DLD1 (cell line): ENCODE measurements around the gene KCNMB4.

Experiments used
- in situ Hi-C: cut with HindIII; loops from 2 replicates; pipeline ENCODE4 v1.10.0; 2017; ENCODE audit warnings: low sequenced_read_pairs

Gene KCNMB4

DNA sequence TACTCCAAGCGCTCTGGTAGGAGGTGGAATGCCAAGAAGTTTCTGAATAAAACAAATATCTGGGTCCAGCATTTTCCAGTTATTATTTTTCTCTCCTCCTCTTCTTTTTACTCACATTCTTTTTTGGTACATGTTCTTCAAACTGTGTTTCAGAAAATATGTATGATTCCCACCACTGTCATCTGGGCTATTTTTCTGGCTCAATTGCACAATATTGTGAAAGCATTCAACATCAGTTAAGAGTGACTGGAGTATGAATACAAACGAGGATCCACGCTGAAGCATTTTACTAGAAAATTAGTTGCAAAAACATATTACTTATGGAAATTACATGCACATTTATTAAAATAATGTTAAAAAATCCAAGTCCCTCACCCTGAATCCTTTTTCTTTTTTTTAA, 61.5 kb downstream of the KCNMB4 start:
- in situ Hi-C loops, result no loop called here

DNA sequence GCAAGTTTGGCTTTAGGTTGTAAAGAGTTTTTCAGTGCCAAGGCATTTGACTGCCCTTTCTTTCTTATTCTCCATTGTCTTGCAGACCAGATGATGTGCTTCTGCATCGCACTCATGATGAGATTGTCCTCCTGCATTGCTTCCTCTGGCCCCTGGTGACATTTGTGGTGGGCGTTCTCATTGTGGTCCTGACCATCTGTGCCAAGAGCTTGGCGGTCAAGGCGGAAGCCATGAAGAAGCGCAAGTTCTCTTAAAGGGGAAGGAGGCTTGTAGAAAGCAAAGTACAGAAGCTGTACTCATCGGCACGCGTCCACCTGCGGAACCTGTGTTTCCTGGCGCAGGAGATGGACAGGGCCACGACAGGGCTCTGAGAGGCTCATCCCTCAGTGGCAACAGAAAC, 64.3 kb downstream of the KCNMB4 start:
- in situ Hi-C loops, result no loop called here

DNA sequence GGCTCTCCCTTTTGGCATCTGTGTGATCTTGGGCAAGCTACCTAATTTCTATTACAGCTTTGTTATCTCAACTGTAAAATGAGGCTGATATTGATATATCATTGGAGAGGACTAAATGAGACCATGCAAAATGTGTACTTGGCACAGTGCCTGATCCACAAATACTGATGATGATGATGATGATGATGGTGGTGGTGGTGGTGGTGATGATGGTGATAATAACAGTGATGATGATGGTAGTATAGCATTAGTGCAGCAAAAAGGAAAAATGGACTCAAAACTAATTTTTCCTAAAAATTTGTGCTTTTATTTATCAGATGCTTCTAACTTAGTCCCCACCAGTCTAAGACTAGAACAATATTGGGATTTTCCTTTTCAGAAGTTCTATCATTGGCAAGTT, 70.7 kb downstream of the KCNMB4 start:
- in situ Hi-C loops, result no loop called here

DNA sequence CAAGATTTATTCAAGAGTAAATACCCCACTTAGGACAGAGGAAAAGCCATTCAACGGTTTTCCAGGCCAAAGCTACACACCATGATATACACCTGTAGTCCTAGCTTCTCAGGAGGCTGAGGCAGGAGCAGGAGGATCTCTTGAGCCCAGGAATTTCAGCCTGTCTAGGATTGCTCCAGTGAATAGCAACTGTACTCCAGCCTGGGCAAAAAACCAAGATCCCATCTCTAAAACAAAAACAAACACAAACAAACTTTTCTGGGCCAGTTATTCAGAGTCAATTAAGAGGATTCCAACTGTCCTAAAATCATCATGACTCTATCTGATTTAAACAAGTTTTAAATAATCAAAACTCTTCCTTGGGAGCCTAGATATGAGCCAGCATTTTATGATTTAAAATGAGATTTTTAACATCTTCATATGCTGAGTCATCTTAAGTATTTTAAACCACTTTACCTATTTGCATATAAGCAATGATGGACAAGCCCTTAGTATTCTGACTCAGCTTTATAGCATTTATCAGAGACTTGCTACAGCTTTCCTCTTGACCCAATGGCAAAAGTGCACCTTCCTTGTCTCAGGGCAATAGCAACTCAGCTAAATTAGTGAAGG, 77.1 kb downstream of the KCNMB4 start:
- in situ Hi-C loops, result no loop called here

DNA sequence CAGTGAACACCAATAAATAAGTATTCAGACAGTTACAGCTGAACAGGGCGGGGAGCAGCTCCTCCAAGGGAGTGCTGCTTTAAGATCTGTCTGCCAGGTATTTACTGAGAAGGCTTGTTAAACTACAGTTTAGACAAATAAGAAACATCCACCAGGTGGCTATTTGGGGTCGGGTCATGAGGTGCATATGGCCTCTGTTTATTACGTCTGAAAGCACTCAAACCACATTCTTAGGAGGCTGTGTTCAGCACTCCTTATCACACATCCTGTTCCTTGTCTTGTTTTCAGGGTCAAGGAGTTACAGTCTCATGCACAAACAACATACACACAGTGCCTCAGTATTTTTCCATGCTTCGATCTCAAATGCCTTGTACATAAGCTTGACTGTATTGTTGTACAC, 78.8 kb downstream of the KCNMB4 start:
- in situ Hi-C loops, result no loop called here

DNA sequence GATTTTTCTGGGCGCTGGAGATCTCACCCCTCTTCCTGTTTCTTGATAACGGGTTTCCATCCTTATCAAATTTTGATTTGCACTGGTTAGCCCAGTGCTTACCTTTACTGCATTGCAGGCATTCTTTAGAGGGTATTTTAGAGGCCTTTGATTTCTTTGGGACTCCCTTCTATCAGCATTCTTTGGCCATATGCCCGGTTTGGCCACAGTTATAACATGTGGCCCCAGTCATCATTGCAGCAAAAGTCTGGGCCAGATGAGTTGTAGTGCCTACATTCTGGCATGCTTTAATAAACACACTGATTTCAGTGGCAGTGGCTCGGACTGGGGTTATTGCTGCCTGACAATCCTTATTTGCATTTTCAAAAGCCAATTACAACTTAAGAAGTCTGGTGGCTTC, 82.3 kb downstream of the KCNMB4 start:
- in situ Hi-C loops, result no loop called here

DNA sequence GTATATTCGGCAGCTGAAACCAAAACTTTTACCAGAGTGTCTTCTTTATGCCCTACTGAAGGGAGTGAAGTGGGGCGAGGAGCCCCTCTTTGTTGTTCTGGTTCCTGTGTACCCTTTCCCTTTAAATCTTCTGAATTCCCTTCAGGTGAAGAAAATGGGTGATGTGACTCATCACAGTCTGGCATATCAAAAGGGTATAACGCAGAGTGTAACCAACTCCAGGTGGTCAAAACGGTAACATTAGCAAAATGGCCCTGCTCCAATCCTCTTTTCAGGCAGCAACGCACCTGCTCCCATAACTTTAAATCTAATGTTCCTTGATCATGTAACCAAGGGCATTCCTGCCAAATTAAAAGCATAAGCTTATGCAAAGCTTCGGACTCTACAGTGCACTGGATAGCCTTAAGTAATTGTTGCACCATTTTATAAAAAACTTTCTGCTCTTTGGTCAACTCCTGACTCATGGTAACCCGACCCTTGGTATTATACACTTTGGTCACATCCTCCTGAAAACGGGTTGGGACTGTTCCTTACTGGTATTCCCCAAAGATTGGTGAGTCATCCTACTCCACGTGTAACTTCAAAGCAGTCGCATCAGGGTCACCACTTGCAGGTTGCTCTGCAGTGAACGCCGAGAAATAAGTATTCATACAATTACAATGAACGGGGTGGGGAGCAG, 83.1 kb downstream of the KCNMB4 start:
- in situ Hi-C loops, result no loop called here

DNA sequence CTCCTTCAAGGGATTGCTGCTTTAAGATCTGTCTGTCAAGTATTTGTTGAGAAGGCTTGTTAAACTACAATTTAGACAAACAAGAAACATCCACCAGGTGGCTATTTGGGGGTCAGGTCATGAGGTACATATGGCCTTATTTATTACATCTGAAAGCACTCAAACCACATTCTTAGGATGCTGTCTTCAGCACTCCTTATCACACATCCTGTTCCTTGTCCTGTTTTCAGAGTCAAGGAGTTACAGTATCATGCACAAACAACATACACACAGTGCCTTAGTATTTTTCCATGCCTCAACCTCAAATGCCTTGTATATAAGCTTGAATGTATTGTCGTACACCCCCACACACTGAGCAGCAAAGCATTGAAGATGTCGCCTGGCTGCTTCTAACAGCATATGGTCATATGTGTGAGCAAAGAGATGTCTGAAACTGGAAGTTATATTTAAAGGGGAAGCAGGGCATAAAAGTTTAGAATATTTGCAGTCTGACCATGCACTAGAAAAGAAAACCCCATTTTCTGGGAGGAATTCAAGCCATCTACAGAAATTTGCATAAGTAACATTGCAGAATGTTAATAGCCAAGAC, 83.8 kb downstream of the KCNMB4 start:
- in situ Hi-C loops, result no loop called here

DNA sequence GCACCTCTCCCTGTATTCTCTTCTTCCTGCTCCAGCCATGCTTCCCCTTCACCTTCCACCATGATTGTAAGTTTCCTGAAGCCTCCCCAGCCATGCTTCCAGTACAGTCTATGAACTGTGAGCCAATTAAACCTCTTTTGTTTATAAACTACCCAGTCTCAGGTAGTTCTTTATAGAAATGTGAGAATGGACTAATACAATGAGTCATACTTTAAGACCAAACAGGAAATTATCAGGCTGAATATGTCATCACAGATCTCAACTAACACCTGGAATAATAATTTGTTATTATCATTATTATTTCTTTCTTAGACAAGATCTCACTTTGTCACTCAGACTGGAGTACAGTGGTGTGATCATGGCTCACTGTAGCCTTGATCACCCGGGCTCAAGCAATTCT, 85.4 kb downstream of the KCNMB4 start:
- in situ Hi-C loops, result no loop called here

DNA sequence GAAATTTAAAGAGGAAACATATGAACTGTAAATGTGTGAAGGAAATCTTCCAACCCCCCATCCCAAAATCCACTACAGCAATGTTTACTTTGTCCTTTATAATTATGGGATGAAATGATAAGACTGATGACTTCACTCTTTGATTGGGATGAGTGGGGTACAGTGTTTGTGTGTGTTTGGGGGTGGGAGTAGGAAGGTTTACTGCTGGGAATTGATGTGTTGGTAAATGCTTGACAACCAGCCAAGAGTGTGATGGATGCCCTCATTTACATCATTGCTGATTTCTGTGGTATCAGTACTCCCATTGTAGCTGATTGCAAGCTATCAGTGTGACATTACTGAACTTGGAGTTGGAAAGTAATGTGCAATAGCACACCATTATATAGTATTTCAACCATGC, 90.9 kb downstream of the KCNMB4 start:
- in situ Hi-C loops, result no loop called here

DNA sequence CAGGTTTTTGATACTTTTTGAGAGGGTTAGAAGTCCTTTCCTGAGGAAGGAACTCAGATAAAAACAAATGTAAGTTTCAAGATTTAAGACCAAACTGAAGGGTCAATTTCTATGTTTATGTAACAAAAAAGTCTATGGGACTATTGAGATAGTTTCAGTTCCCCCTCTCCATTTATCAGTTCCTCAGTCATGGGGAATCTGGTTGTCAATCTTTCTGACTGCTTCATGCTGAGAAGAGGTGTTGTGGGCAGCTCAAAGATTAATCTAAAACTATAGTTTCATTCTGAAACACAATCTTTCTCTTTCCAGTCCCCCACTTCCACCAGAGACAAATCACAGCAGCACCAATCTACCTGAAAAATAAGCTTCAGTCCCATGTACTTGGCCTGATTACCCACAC, 93.7 kb downstream of the KCNMB4 start:
- in situ Hi-C loops, result no loop called here

DNA sequence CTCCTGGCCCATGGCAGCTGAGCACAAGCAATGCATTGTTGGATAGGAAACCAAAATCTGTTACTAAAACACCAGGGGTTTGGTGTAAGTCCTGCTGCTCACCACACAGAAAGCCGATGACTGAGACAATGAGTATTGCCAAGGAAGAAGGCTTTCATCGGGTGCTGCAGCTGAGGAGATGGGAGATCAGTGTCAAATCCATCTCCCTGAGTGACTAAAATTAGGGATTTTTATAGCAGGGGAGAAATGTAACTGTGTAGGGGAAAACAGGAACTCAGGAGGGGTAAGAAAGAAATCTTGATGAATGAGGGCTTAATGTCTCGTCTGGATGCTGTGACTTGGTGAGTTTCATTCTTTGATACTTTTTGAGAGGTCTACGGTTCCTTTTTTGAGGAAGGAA, 97.9 kb downstream of the KCNMB4 start:
- in situ Hi-C loops, result no loop called here

DNA sequence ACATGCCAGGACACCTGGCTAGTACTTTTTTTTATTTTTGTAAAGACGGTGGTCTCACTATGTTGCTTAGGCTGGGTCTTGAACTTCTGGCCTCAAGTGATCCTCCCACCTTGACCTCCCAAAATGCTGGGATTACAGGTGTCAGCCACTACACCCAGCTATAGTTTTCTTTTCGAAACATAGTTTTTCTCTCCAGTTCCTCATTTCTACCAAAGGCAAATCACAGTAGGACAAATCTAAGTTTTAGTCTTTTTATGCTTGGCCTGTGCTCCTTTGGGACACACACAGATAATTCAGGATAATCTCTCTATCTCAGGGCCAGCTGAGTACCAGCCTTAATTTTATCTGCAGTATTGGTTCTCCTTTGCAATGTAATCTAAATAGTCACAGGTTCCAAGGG, 100.7 kb downstream of the KCNMB4 start:
- in situ Hi-C loops, result no loop called here

DNA sequence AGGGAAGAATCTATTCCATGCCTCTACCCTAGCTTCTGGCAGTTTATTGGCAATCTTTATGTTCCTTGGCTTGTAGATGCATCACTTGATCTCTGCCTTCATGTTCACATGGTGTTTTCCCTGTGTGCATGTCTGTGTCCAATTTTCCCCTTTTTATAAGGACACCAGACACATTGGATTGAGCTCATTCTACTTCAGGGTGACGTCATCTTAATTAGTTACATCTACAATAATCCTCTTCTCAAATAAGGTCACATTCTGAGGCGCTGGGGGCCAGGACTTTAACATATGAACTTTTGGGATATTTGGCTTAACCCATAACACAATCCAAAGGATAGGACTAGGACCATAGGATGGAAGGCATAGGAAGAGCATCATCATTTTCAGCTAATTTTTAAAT, 101.4 kb downstream of the KCNMB4 start:
- in situ Hi-C loops, result no loop called here

DNA sequence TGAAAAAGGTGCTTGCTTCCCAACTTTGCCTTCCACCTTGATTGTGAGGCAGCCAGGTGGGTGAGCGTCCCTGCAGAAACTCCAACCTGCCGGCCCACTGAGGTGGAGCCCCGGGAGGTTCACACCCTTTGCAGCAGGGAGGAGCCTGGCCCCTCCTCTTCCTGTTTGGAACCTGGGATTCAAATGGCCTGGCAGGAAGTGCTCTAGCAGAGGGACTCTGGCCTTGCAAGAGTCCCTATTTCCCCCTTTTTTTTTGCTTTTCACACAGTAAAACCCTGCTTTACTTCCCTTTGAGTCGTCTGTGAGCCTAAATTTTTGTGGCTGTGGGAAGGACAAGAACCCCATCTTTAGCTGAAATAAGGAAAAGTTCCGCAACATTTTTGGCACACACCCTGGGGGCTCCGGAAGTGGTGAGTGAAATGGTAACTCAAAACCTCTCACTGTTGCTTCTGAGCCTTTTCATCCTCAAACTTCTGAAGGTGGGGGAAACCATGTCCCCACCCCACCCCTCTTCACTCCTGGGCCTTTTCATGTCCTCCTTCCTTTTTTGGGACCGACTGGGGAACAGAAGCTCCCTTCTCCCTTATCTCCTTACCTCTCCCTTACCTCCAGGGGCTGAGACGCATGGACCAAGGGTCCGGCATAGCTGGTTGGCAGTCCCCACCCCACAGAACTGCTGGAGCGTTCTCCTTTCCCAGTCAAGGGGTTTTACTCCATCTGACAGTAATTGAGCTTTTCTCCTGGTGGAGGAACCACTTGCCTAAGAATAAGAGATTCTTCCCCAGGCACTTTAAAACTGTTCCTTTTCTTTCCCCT, 102.0 kb downstream of the KCNMB4 start:
- in situ Hi-C loops, result no loop called here

DNA sequence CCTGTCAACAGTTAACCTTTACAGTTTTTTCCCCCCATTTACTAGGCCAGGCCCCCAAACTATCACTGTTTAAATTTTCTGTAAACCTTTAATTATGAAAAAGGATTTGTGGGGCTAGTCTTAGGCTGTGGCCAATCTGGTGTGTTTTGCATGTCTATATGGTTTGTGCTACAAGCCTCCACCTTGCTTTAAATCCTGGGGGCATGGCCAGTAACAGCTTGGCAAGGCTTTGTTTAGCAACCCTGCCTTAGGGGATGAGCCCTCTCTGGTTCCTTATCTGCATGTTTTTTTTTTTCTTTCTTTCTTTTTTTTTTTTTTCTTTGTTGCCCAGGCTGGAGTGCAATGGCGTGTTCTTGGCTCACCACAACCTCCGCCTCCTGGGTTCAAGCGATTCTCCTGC, 102.7 kb downstream of the KCNMB4 start:
- in situ Hi-C loops, result no loop called here

DNA sequence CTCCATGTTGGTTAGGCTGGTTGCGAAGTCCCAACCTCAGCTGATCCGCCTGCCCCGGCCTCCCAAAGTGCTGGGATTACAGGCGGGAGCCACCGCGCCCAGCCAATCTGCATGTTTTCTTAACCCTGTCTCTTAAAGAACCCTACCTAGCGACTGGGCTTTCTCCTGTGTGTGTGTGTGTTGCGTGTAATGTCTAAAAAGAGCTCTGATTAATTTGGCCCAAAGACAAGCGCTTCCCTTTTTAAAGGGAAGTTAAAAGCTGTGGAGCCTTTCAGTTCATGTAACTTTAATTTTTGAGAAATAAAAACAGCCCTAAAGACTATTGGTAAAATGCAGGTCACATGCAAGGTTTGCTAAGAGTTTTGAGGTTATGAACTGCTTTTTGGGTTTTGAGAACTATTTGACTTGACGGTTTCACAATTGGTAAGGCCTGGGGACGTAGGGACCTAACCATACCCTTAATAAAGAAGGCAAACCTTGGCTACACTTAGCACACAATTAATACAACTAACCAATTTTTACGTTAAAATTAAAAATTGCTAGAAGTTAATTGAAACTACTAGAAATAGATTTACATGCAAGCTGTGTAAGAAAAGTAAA, 103.2 kb downstream of the KCNMB4 start:
- in situ Hi-C loops, result no loop called here

DNA sequence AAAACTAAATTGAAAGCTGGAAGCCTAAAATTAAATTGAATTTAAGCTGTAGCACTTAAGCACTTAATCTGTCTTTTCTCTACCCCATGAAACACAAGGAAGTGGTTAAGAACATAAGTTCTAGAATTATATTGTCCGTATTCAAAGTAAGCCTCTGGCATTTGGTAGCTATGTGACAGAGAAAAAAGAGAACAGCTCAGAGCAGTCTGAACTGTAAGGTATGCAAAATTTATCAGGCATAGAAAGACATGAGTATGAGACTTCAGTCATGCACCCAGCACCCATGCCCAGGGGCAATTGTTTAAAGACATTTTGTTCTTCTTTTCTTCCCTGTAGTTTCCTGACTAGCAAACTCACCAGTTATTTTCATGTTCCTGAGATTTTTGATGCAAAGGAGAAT, 116.7 kb downstream of the KCNMB4 start:
- in situ Hi-C loops, result no loop called here
